CD14-positive monocyte (primary cell): ENCODE measurements around the gene NLGN1. TPM values are rescaled to one million over a fixed set of nuclear protein-coding genes. Genes with fewer than 3 reads are reported as not detected.

Experiments
- DNase-seq, 3 donors: peaks; one replicate each; pipeline ENCODE4 v3.0.0-alpha.2; 2011 to 2022
- H2AFZ ChIP-seq: 2 replicates; pipeline ENCODE4 v1.6.0; 2012; ENCODE audit warnings: mild to moderate bottlenecking, low read depth, low read length, inconsistent platforms; ENCODE audit not compliant: insufficient read depth, poor library complexity, severe bottlenecking
- H3K27ac ChIP-seq, 2 donors: 1 replicate in 1 of 2; 2 replicates in 1 of 2; pipeline ENCODE4 v1.5.1; 2012 to 2013; ENCODE audit warnings: low read length in 2 of 2, control low read depth in 1 of 2, inconsistent platforms in 1 of 2, low read depth in 1 of 2, mild to moderate bottlenecking in 1 of 2
- H3K27me3 ChIP-seq, 2 donors: one replicate each; pipeline versions ENCODE4 v1.6.0 to v1.6.1; 2011 to 2013; ENCODE audit warnings: low read length in 2 of 2; ENCODE audit not compliant: control insufficient read depth in 2 of 2, insufficient read depth in 2 of 2
- H3K36me3 ChIP-seq, 2 donors: replicated peaks in 1 of 2; 1 replicate in 1 of 2; 2 replicates in 1 of 2; pipeline versions ENCODE4 v1.5.1 to v1.6.1; 2012 to 2013; ENCODE audit warnings: low read length in 2 of 2, control low read depth in 1 of 2, inconsistent platforms in 1 of 2, mild to moderate bottlenecking in 1 of 2; ENCODE audit not compliant: insufficient read depth in 2 of 2, control insufficient read depth in 1 of 2
- H3K4me1 ChIP-seq, 2 donors: 1 replicate in 1 of 2; 2 replicates in 1 of 2; pipeline versions ENCODE4 v1.5.1 to v1.6.1; 2012 to 2013; ENCODE audit warnings: low read length in 2 of 2, control low read depth in 1 of 2, inconsistent platforms in 1 of 2, mild to moderate bottlenecking in 1 of 2, moderate library complexity in 1 of 2; ENCODE audit not compliant: insufficient read depth in 2 of 2, control insufficient read depth in 1 of 2
- H3K4me2 ChIP-seq: replicated peaks from 2 replicates; pipeline ENCODE3; 2012; ENCODE audit warnings: low read length, moderate library complexity, mild to moderate bottlenecking; ENCODE audit not compliant: poor library complexity, severe bottlenecking; ENCODE audit errors: extremely low read depth
- H3K4me3 ChIP-seq, 3 experiments: fragments of 200-600 bp in 1 of 3; sonication (generic) in 1 of 3; replicated peaks in 1 of 3; 1 replicate in 2 of 3; 2 replicates in 1 of 3; pipeline ENCODE4 v1.5.1; 2011 to 2013; ENCODE audit warnings: low read length in 3 of 3, mild to moderate bottlenecking in 3 of 3, control low read depth in 2 of 3, low read depth in 2 of 3, inconsistent platforms in 1 of 3, moderate library complexity in 1 of 3
- H3K79me2 ChIP-seq: 2 replicates; pipeline ENCODE4 v1.6.0; 2012; ENCODE audit warnings: mild to moderate bottlenecking, control low read depth, inconsistent platforms, low read length, moderate library complexity; ENCODE audit not compliant: insufficient read depth
- H3K9ac ChIP-seq: 2 replicates; pipeline ENCODE4 v1.6.0; 2017; ENCODE audit warnings: low read length, mild to moderate bottlenecking; ENCODE audit not compliant: insufficient read depth, poor library complexity, severe bottlenecking
- H3K9me3 ChIP-seq, 2 donors: replicated peaks in 1 of 2; 1 replicate in 1 of 2; 2 replicates in 1 of 2; pipeline versions ENCODE4 v1.5.1 to v1.6.1; 2012 to 2013; ENCODE audit warnings: low read length in 2 of 2, control low read depth in 1 of 2; ENCODE audit not compliant: control insufficient read depth in 1 of 2, insufficient read depth in 1 of 2
- H4K20me1 ChIP-seq: 2 replicates; pipeline ENCODE4 v1.6.0; 2012; ENCODE audit warnings: mild to moderate bottlenecking, low read length, control low read depth, moderate library complexity; ENCODE audit not compliant: insufficient read depth
- H3K27ac Mint-ChIP-seq, 7 donors: one replicate each; pipeline ENCODE4 v1.8.0; 2020; ENCODE audit warnings: mild to moderate bottlenecking in 7 of 7, mixed read lengths in 7 of 7, moderate library complexity in 6 of 7, inconsistent platforms in 2 of 7
- H3K27me3 Mint-ChIP-seq, 3 donors: one replicate each; pipeline ENCODE4 v1.8.0; 2021 to 2022; ENCODE audit warnings: low read depth in 3 of 3, mild to moderate bottlenecking in 3 of 3, mixed read lengths in 3 of 3, moderate library complexity in 3 of 3, inconsistent platforms in 1 of 3
- H3K36me3 Mint-ChIP-seq, 2 donors: one replicate each; pipeline ENCODE4 v1.8.0; 2020; ENCODE audit warnings: mixed read lengths in 2 of 2, inconsistent platforms in 1 of 2, mild to moderate bottlenecking in 1 of 2
- H3K4me1 Mint-ChIP-seq: one replicate; pipeline ENCODE4 v1.8.0; 2020; ENCODE audit warnings: mild to moderate bottlenecking, mixed read lengths
- H3K4me3 Mint-ChIP-seq, 2 donors: one replicate each; pipeline ENCODE4 v1.8.0; 2020; ENCODE audit warnings: mild to moderate bottlenecking in 2 of 2, mixed read lengths in 2 of 2, moderate library complexity in 1 of 2
- H3K9me3 Mint-ChIP-seq, 7 donors: one replicate each; pipeline ENCODE4 v1.8.0; 2020 to 2022; ENCODE audit warnings: mixed read lengths in 7 of 7, mild to moderate bottlenecking in 6 of 7, moderate library complexity in 6 of 7, inconsistent platforms in 2 of 7
- CTCF ChIP-seq: fragments of 200-600 bp; IDR thresholded peaks from one replicate; pipeline ENCODE4 v1.8.0; 2022; ENCODE audit warnings: antibody characterized with exemption, mild to moderate bottlenecking
- WGBS: methylation state at CpG from one replicate; pipeline ENCODE4 v1.1.5; 2013; ENCODE audit warnings: missing lambda C conversion rate; ENCODE audit not compliant: insufficient coverage; 5-methylcytosine and 5-hydroxymethylcytosine counted together
- intact Hi-C, 2 donors: fragments of 100-400 bp; cut with micrococcal nuclease; formaldehyde crosslinking; loops; one replicate each; pipeline versions ENCODE4 v1.15.0 to v1.15.1; 2023
- polyA plus RNA-seq, 3 donors: library from polyadenylated mRNA; depleted of rRNA in 1 of 3; unstranded in 2 of 3; stranded (reverse) in 1 of 3; fragments of 300-500 nt in 2 of 3; fragments of >200 nt in 1 of 3; fragmentation: Illumina TruSeq in 2 of 3; gene quantifications; 1 replicate in 2 of 3; 2 replicates in 1 of 3; pipeline ENCODE4 v1.2.3, GENCODE V29; 2012 to 2021

Gene NLGN1
- polyA plus RNA-seq, 3 donors, result not detected

GRCh38 chr3:173700336-173700735 lies 302.8 kb downstream of the NLGN1 start:
- TF ChIP-seq CTCF, result no peak
- Mint-ChIP-seq H3K9me3 (peaks cover 0 to 14% (median 6%) of the 10 kb centered on the region in 7 donors), H3K27me3 (no peaks in the 10 kb centered on the region), H3K4me1 (no peaks in the 10 kb centered on the region), H3K27ac (no peak overlapping the region), H3K4me3 (no peak overlapping the region), H3K36me3 (no peaks in the 10 kb centered on the region)
- Histone ChIP-seq H3K4me2 (no peak overlapping the region), H3K9ac (no peak overlapping the region), H3K4me1 (no peaks in the 10 kb centered on the region), H3K27ac (no peak overlapping the region), H3K79me2 (no peaks in the 10 kb centered on the region), H3K9me3 (peaks cover 4 to 6% of the 10 kb centered on the region in 2 donors), H2AFZ (no peak overlapping the region), H3K27me3 (no peaks in the 10 kb centered on the region), H4K20me1 (no peaks in the 10 kb centered on the region), H3K36me3 (no peaks in the 10 kb centered on the region), H3K4me3 (no peak overlapping the region)
- intact Hi-C loops, result no loop called here
- DNase-seq, result no peak
- WGBS, result no CpG with 5 or more reads among the region's 1 CpG

- H2AFZ ChIP-seq, result no peak overlapping the region
- no peak for TF ChIP-seq CTCF
- DNase-seq, result no peak
- Mint-ChIP-seq H3K27ac (no peak overlapping the region), H3K27me3 (peaks cover 0 to 2% (median 0%) of the 10 kb centered on the region in 3 donors), H3K9me3 (peaks cover 0 to 11% (median 6%) of the 10 kb centered on the region in 7 donors), H3K4me3 (no peak overlapping the region), H3K36me3 (no peaks in the 10 kb centered on the region), H3K4me1 (no peaks in the 10 kb centered on the region)
- H3K4me1 ChIP-seq, result no peaks in the 10 kb centered on the region
- no peak overlapping the region for H3K4me3 ChIP-seq
- H3K79me2 ChIP-seq, result no peaks in the 10 kb centered on the region
- H3K27me3 ChIP-seq, result no peaks in the 10 kb centered on the region
- no peaks in the 10 kb centered on the region for H4K20me1 ChIP-seq
- H3K27ac ChIP-seq, result no peak overlapping the region
- H3K9me3 ChIP-seq, result peaks cover 4 to 6% of the 10 kb centered on the region in 2 donors
- H3K9ac ChIP-seq, result no peak overlapping the region
- WGBS, result no CpG with 5 or more reads among the region's 3 CpGs
- intact Hi-C loops, result no loop called here
- H3K4me2 ChIP-seq, result no peak overlapping the region
- H3K36me3 ChIP-seq, result no peaks in the 10 kb centered on the region
These were observed 305.0 kb downstream of the NLGN1 start for GRCh38 chr3:173702561-173702960.
